ENCODE data around the gene SCAI.
"Not testable (repeated sequence)": the region's sequence is repeated elsewhere in the genome, so short reads cannot be mapped to it uniquely, and the experiment has no call there.

Gene SCAI

DNA sequence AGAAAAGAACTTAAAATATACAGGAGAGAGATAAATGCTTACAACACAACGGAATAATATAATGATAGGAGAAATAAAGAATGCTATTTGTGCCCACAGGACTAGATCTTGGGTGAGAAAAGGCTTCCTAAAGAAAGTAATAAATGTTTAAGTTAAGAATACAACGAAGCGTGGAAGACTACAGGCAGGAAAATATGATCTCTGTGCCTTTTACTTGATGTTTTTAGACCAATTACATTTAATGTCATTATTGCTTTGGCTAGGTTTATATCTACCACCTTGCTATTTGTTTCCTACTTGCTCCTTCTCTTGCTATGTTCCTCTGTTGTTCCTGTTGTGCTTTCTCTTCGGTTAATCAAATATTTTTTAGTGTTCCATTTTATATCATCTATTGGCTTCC lies 122.3 kb downstream of the SCAI start:
- H2AFZ ChIP-seq (ENCODE audit: low read depth, low read length) = no peak overlapping the region
- H3K4me1 ChIP-seq (ENCODE audit: control insufficient read depth, insufficient read depth, low read depth, low read length) = no peaks in the 10 kb centered on the region
- no peak overlapping the region for H2BK120ac ChIP-seq (ENCODE audit: low read depth, low read length)
- no peak overlapping the region for H2BK15ac ChIP-seq (ENCODE audit: low read depth, poor library complexity, severe bottlenecking)
- H3K4me3 ChIP-seq (ENCODE audit: insufficient read depth in 1 of 2, low read depth in 1 of 2, low read length in 2 of 2) = no peak overlapping the region
- no peak for DNase-seq
- H3K9me3 ChIP-seq (ENCODE audit: control insufficient read depth, low read length) = no peaks in the 10 kb centered on the region
- H3K27me3 ChIP-seq (ENCODE audit: control insufficient read depth in 1 of 2, insufficient read depth in 1 of 2, low read length in 2 of 2) = no peaks in the 10 kb centered on the region
- no peak overlapping the region for H3K18ac ChIP-seq (ENCODE audit: low read depth in 1 of 2, low read length in 2 of 2)
- no peak overlapping the region for H3K23ac ChIP-seq (ENCODE audit: low read length in 2 of 2)
- H2BK12ac ChIP-seq (ENCODE audit: low read length in 2 of 2) = no peak overlapping the region
- no peak overlapping the region for H3K14ac ChIP-seq (ENCODE audit: low read length in 2 of 2)
- H3K4me2 ChIP-seq (ENCODE audit: low read length, poor library complexity, severe bottlenecking) = no peak overlapping the region
- H3K9ac ChIP-seq (ENCODE audit: low read length) = no peak overlapping the region
- no peak overlapping the region for H4K8ac ChIP-seq (ENCODE audit: low read length)
- no peak overlapping the region for H3K27ac ChIP-seq (ENCODE audit: low read length, poor library complexity, severe bottlenecking)
- H4K91ac ChIP-seq (ENCODE audit: low read length) = no peak overlapping the region
- no peaks in the 10 kb centered on the region for H3K79me1 ChIP-seq (replicated peaks; ENCODE audit: low read length, poor library complexity, severe bottlenecking)
- H3K4ac ChIP-seq (ENCODE audit: low read depth in 1 of 2, low read length in 2 of 2) = no peak overlapping the region
- no peak overlapping the region for H2BK5ac ChIP-seq (ENCODE audit: low read depth, low read length, poor library complexity, severe bottlenecking)
- 100% methylated on average over 1 of the region's 4 CpGs for WGBS
- peaks cover 0 to 29% of the 10 kb centered on the region in 2 experiments for H3K36me3 ChIP-seq (ENCODE audit: control insufficient read depth in 1 of 2, insufficient read depth in 2 of 2, low read depth in 1 of 2, low read length in 2 of 2)
- no peak overlapping the region for H2AK5ac ChIP-seq (ENCODE audit: low read length, severe bottlenecking)

GRCh38 chr9:125015655-125016054 lies 127.7 kb downstream of the SCAI start:
- not testable (repeated sequence) for H2BK5ac ChIP-seq (ENCODE audit: low read depth, low read length, poor library complexity, severe bottlenecking); H2BK120ac ChIP-seq (ENCODE audit: low read depth, low read length); H2AFZ ChIP-seq (ENCODE audit: low read depth, low read length); H2AK5ac ChIP-seq (ENCODE audit: low read length, severe bottlenecking); H2BK12ac ChIP-seq (ENCODE audit: low read length in 2 of 2); H3K4me3 ChIP-seq (ENCODE audit: insufficient read depth in 1 of 2, low read depth in 1 of 2, low read length in 2 of 2); H3K36me3 ChIP-seq (ENCODE audit: control insufficient read depth in 1 of 2, insufficient read depth in 2 of 2, low read depth in 1 of 2, low read length in 2 of 2); H3K9me3 ChIP-seq (ENCODE audit: control insufficient read depth, low read length); H4K91ac ChIP-seq (ENCODE audit: low read length); H3K4me1 ChIP-seq (ENCODE audit: control insufficient read depth, insufficient read depth, low read depth, low read length); H3K4ac ChIP-seq (ENCODE audit: low read depth in 1 of 2, low read length in 2 of 2); H3K18ac ChIP-seq (ENCODE audit: low read depth in 1 of 2, low read length in 2 of 2); H3K14ac ChIP-seq (ENCODE audit: low read length in 2 of 2); H3K23ac ChIP-seq (ENCODE audit: low read length in 2 of 2); H3K4me2 ChIP-seq (ENCODE audit: low read length, poor library complexity, severe bottlenecking); H2BK15ac ChIP-seq (ENCODE audit: low read depth, poor library complexity, severe bottlenecking); H4K8ac ChIP-seq (ENCODE audit: low read length); DNase-seq; H3K79me1 ChIP-seq (replicated peaks; ENCODE audit: low read length, poor library complexity, severe bottlenecking); H3K27ac ChIP-seq (ENCODE audit: low read length, poor library complexity, severe bottlenecking); H3K27me3 ChIP-seq (ENCODE audit: control insufficient read depth in 1 of 2, insufficient read depth in 1 of 2, low read length in 2 of 2); H3K9ac ChIP-seq (ENCODE audit: low read length)
- WGBS = 100% methylated on average over 1 of the region's 5 CpGs

GRCh38 chr9:125012013-125012412 lies 131.3 kb downstream of the SCAI start:
- H4K8ac ChIP-seq (ENCODE audit: low read length); H3K36me3 ChIP-seq (ENCODE audit: control insufficient read depth in 1 of 2, insufficient read depth in 2 of 2, low read depth in 1 of 2, low read length in 2 of 2); H3K79me1 ChIP-seq (replicated peaks; ENCODE audit: low read length, poor library complexity, severe bottlenecking); H2AFZ ChIP-seq (ENCODE audit: low read depth, low read length); DNase-seq; H4K91ac ChIP-seq (ENCODE audit: low read length); H2BK15ac ChIP-seq (ENCODE audit: low read depth, poor library complexity, severe bottlenecking); H3K27ac ChIP-seq (ENCODE audit: low read length, poor library complexity, severe bottlenecking); H3K27me3 ChIP-seq (ENCODE audit: control insufficient read depth in 1 of 2, insufficient read depth in 1 of 2, low read length in 2 of 2); H3K4ac ChIP-seq (ENCODE audit: low read depth in 1 of 2, low read length in 2 of 2); H3K18ac ChIP-seq (ENCODE audit: low read depth in 1 of 2, low read length in 2 of 2); H3K9me3 ChIP-seq (ENCODE audit: control insufficient read depth, low read length); H3K4me1 ChIP-seq (ENCODE audit: control insufficient read depth, insufficient read depth, low read depth, low read length); H3K4me3 ChIP-seq (ENCODE audit: insufficient read depth in 1 of 2, low read depth in 1 of 2, low read length in 2 of 2); H2BK120ac ChIP-seq (ENCODE audit: low read depth, low read length); H3K14ac ChIP-seq (ENCODE audit: low read length in 2 of 2); H2AK5ac ChIP-seq (ENCODE audit: low read length, severe bottlenecking); H3K4me2 ChIP-seq (ENCODE audit: low read length, poor library complexity, severe bottlenecking); H3K23ac ChIP-seq (ENCODE audit: low read length in 2 of 2); H2BK5ac ChIP-seq (ENCODE audit: low read depth, low read length, poor library complexity, severe bottlenecking); H2BK12ac ChIP-seq (ENCODE audit: low read length in 2 of 2); H3K9ac ChIP-seq (ENCODE audit: low read length): not testable (repeated sequence)
- WGBS = no CpG with 5 or more reads among the region's 4 CpGs

- Histone ChIP-seq H4K91ac (ENCODE audit: low read length) (no peak overlapping the region), H3K27me3 (ENCODE audit: control insufficient read depth in 1 of 2, insufficient read depth in 1 of 2, low read length in 2 of 2) (no peaks in the 10 kb centered on the region)
- DNase-seq = no peak
Measured at GRCh38 chr9:125008599-125008998, 134.7 kb downstream of the SCAI start.

More at GRCh38 chr9:125008599-125008998, 134.7 kb downstream of the SCAI start:
- H3K36me3 ChIP-seq (ENCODE audit: control insufficient read depth in 1 of 2, insufficient read depth in 2 of 2, low read depth in 1 of 2, low read length in 2 of 2) = peaks cover 0 to 5% of the 10 kb centered on the region in 2 experiments
- no peak overlapping the region for H2BK15ac ChIP-seq (ENCODE audit: low read depth, poor library complexity, severe bottlenecking)
- no peak overlapping the region for H3K4me2 ChIP-seq (ENCODE audit: low read length, poor library complexity, severe bottlenecking)
- no peaks in the 10 kb centered on the region for H3K4me1 ChIP-seq (ENCODE audit: control insufficient read depth, insufficient read depth, low read depth, low read length)
- no peak overlapping the region for H2BK12ac ChIP-seq (ENCODE audit: low read length in 2 of 2)
- H3K18ac ChIP-seq (ENCODE audit: low read depth in 1 of 2, low read length in 2 of 2) = no peak overlapping the region
- H3K4me3 ChIP-seq (ENCODE audit: insufficient read depth in 1 of 2, low read depth in 1 of 2, low read length in 2 of 2) = no peak overlapping the region
- H3K9me3 ChIP-seq (ENCODE audit: control insufficient read depth, low read length) = peaks cover 8% of the 10 kb centered on the region
- no peak overlapping the region for H3K9ac ChIP-seq (ENCODE audit: low read length)
- no peak overlapping the region for H3K14ac ChIP-seq (ENCODE audit: low read length in 2 of 2)
- no peak overlapping the region for H4K8ac ChIP-seq (ENCODE audit: low read length)
- WGBS = no CpG with 5 or more reads among the region's 2 CpGs
- no peak overlapping the region for H3K4ac ChIP-seq (ENCODE audit: low read depth in 1 of 2, low read length in 2 of 2)
- H2BK120ac ChIP-seq (ENCODE audit: low read depth, low read length) = no peak overlapping the region
- H2BK5ac ChIP-seq (ENCODE audit: low read depth, low read length, poor library complexity, severe bottlenecking) = no peak overlapping the region
- no peaks in the 10 kb centered on the region for H3K79me1 ChIP-seq (replicated peaks; ENCODE audit: low read length, poor library complexity, severe bottlenecking)
- no peak overlapping the region for H3K27ac ChIP-seq (ENCODE audit: low read length, poor library complexity, severe bottlenecking)
- H3K23ac ChIP-seq (ENCODE audit: low read length in 2 of 2) = no peak overlapping the region
- no peak overlapping the region for H2AK5ac ChIP-seq (ENCODE audit: low read length, severe bottlenecking)
- no peak overlapping the region for H2AFZ ChIP-seq (ENCODE audit: low read depth, low read length)
